Heart left ventricle (tissue), 13 donors: ENCODE results near the gene AKNA.

Source experiments
- POLR2A ChIP-seq, 2 donors: fragments of 450-650 bp; IDR thresholded peaks; one replicate each; pipeline ENCODE4 v1.6.1; 2017; ENCODE audit warnings: antibody characterized with exemption in 2 of 2, mild to moderate bottlenecking in 2 of 2, moderate library complexity in 2 of 2
- TF ChIP-seq, protein P1 (sequence below), 12 donors: fragments of 200-600 bp; sonication (generic) in 4 of 12; IDR thresholded peaks; one replicate each; pipeline versions ENCODE4 v1.5.0 to v1.8.0; 2018 to 2022; ENCODE audit warnings: antibody characterized with exemption in 12 of 12, mild to moderate bottlenecking in 5 of 12
- donor health status: ischemic (EF 13 %, LVEDD 7.1; RV severe dilation, severe dysfunction).
- donor health status: DM: no; HTN: yes; CAD: no.
- donor health status: DM: no; HTN: no; CAD: no.
- donor health status: ischemic (EF 25% LVEDD 6.9; RV normal size, moderate dysfunction).
- donor health status: ischemic (EF 25% LVEDD 5.7; RV mildly dilated, moderate dysfunction).
- donor health status: ischemic (EF 35%, LVEDD 5.7; RV mildly dilated, moderate dysfunction).
- donor health status: nonischemic (EF 11% LVEDD 7.7; RV severe dilation, severe dysfunction).
- donor health status: DM: yes; HTN: yes; CAD: no.
- donor health status: PGD.
- donor health status: ischemic (EF 29% LVEDD 5.4; RV normal size, mild dysfunction).
- donor health status: nonischemic (EF 23%, LVEDD 6.1; RV moderate dilation, normal function).

GRCh38 chr9:114371343-114371944 is 16.3 kb downstream of the AKNA start:
- TF ChIP-seq, protein P1, sequence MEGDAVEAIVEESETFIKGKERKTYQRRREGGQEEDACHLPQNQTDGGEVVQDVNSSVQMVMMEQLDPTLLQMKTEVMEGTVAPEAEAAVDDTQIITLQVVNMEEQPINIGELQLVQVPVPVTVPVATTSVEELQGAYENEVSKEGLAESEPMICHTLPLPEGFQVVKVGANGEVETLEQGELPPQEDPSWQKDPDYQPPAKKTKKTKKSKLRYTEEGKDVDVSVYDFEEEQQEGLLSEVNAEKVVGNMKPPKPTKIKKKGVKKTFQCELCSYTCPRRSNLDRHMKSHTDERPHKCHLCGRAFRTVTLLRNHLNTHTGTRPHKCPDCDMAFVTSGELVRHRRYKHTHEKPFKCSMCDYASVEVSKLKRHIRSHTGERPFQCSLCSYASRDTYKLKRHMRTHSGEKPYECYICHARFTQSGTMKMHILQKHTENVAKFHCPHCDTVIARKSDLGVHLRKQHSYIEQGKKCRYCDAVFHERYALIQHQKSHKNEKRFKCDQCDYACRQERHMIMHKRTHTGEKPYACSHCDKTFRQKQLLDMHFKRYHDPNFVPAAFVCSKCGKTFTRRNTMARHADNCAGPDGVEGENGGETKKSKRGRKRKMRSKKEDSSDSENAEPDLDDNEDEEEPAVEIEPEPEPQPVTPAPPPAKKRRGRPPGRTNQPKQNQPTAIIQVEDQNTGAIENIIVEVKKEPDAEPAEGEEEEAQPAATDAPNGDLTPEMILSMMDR (IDR thresholded peaks at IDR 0.05) = no peak
- no peak for TF ChIP-seq POLR2A (IDR thresholded peaks at IDR 0.05)
